Neural cell (in vitro differentiated cells): Measurements from ENCODE around the gene SREBF1. TPM values are rescaled to one million over a fixed set of nuclear protein-coding genes. Genes with fewer than 3 reads are reported as not detected.

ENCODE experiments used
- H2AFZ ChIP-seq: fragments of 200-600, 300-800 bp; sonication (generic), shearing (Covaris generic); 2 replicates; pipeline ENCODE4 v1.6.0; 2014; ENCODE audit warnings: low read depth, mild to moderate bottlenecking, antibody characterized with exemption, low read length, moderate library complexity
- H3F3A ChIP-seq: fragments of 200-600 bp; shearing (Covaris generic); 2 replicates; pipeline ENCODE4 v1.6.1; 2016; ENCODE audit warnings: mild to moderate bottlenecking, moderate library complexity, mixed read lengths, antibody characterized with exemption, low read length; ENCODE audit not compliant: insufficient read depth, poor library complexity, severe bottlenecking
- H3K27ac ChIP-seq: fragments of 200-600, 300-800 bp; sonication (generic), shearing (Covaris generic); 2 replicates; pipeline ENCODE4 v1.5.1; 2014; ENCODE audit warnings: mild to moderate bottlenecking, low read length, moderate library complexity
- H3K27me3 ChIP-seq: fragments of 300-800, 200-600 bp; sonication (generic), shearing (Covaris generic); 2 replicates; pipeline ENCODE4 v1.6.0; 2014; ENCODE audit warnings: mild to moderate bottlenecking, low read depth, low read length, moderate library complexity; ENCODE audit not compliant: insufficient read depth
- H3K36me3 ChIP-seq: fragments of 300-800, 200-600 bp; sonication (generic), shearing (Covaris generic); 2 replicates; pipeline ENCODE4 v1.5.1; 2014; ENCODE audit warnings: mild to moderate bottlenecking, antibody characterized with exemption, low read length, moderate library complexity; ENCODE audit not compliant: insufficient read depth
- H3K4me2 ChIP-seq: fragments of 300-800, 200-600 bp; sonication (generic), shearing (Covaris generic); 2 replicates; pipeline ENCODE4 v1.6.0; 2014; ENCODE audit warnings: mild to moderate bottlenecking, low read length
- H3K4me3 ChIP-seq: fragments of 300-800, 200-600 bp; sonication (generic), shearing (Covaris generic); 2 replicates; pipeline ENCODE4 v1.5.1; 2014; ENCODE audit warnings: mild to moderate bottlenecking, low read length, moderate library complexity
- H3K79me2 ChIP-seq: fragments of 200-600 bp; shearing (Covaris generic); replicated peaks from 2 replicates; pipeline ENCODE4 v1.6.0; 2014; ENCODE audit warnings: mild to moderate bottlenecking, low read length, moderate library complexity; ENCODE audit not compliant: insufficient read depth
- H3K9ac ChIP-seq: fragments of 300-800, 200-600 bp; sonication (generic), shearing (Covaris generic); 2 replicates; pipeline ENCODE4 v1.6.1; 2016; ENCODE audit warnings: mild to moderate bottlenecking, low read length, mixed read lengths
- H3K9me2 ChIP-seq: fragments of 200-600 bp; shearing (Covaris generic); 2 replicates; pipeline ENCODE4 v1.6.1; 2016; ENCODE audit warnings: mild to moderate bottlenecking, low read length, mixed read lengths; ENCODE audit not compliant: insufficient read depth
- H3K9me3 ChIP-seq: fragments of 200-600, 300-800 bp; sonication (generic), shearing (Covaris generic); 2 replicates; pipeline ENCODE4 v1.6.1; 2016; ENCODE audit warnings: mild to moderate bottlenecking, mixed run types, low read length, moderate library complexity, mixed read lengths
- H4K20me1 ChIP-seq: fragments of 200-600 bp; shearing (Covaris generic); 2 replicates; pipeline ENCODE4 v1.6.1; 2016; ENCODE audit warnings: mild to moderate bottlenecking, mixed run types; ENCODE audit not compliant: insufficient read depth
- CTCF ChIP-seq: fragments of 450-650 bp; IDR thresholded peaks from 2 replicates; pipeline ENCODE4 v1.5.1; 2014; ENCODE audit warnings: antibody characterized with exemption, mild to moderate bottlenecking, moderate library complexity; ENCODE audit not compliant: poor library complexity, severe bottlenecking
- EP300 ChIP-seq: fragments of 450-650 bp; conservative IDR thresholded peaks from 2 replicates; pipeline ENCODE4 v1.6.1; 2014; ENCODE audit warnings: antibody characterized with exemption, mild to moderate bottlenecking, moderate library complexity; ENCODE audit not compliant: poor library complexity, severe bottlenecking
- EZH2 ChIP-seq: fragments of 200-600, 300-800 bp; shearing (Covaris generic), sonication (generic); IDR thresholded peaks from 2 replicates; pipeline ENCODE4 v1.6.1; 2014; ENCODE audit warnings: antibody characterized with exemption, low read length, borderline replicate concordance, mild to moderate bottlenecking; ENCODE audit not compliant: insufficient read depth, poor library complexity, severe bottlenecking
- MXI1 ChIP-seq: fragments of 450-650 bp; conservative IDR thresholded peaks from 2 replicates; pipeline ENCODE4 v1.6.1; 2014; ENCODE audit warnings: antibody characterized with exemption, mild to moderate bottlenecking; ENCODE audit not compliant: poor library complexity, severe bottlenecking
- POLR2AphosphoS5 ChIP-seq: IDR thresholded peaks from 2 replicates; pipeline ENCODE4 v1.6.1; 2012
- RAD21 ChIP-seq: fragments of 450-650 bp; conservative IDR thresholded peaks from 2 replicates; pipeline ENCODE4 v1.6.1; 2014; ENCODE audit warnings: antibody characterized with exemption, mild to moderate bottlenecking, moderate library complexity
- SMC3 ChIP-seq: fragments of 450-650 bp; conservative IDR thresholded peaks from 2 replicates; pipeline ENCODE4 v1.6.1; 2014; ENCODE audit warnings: antibody characterized with exemption, mild to moderate bottlenecking, moderate library complexity; ENCODE audit not compliant: poor library complexity
- TAF1 ChIP-seq: IDR thresholded peaks from 2 replicates; pipeline ENCODE4 v1.6.1; 2012; ENCODE audit warnings: low read depth
- polyA plus RNA-seq: library from polyadenylated mRNA; depleted of rRNA; stranded (reverse); fragments of >200 nt; gene quantifications from 2 replicates; pipeline ENCODE4 v1.2.3, GENCODE V29; 2014
- TF ChIP-seq, protein P1 (sequence below): IDR thresholded peaks from 2 replicates; pipeline ENCODE4 v1.6.1; 2012; ENCODE audit warnings: borderline replicate concordance

Gene SREBF1
- polyA plus RNA-seq, 1 donor from 2014 or later: 22.5 TPM

- H3F3A ChIP-seq: peaks cover 4% of the 10 kb centered on the region
- H3K36me3 ChIP-seq: peaks cover 17% of the 10 kb centered on the region
Measured at GRCh38 chr17:17797119-17797809, 39.5 kb downstream of the SREBF1 start.

DNA sequence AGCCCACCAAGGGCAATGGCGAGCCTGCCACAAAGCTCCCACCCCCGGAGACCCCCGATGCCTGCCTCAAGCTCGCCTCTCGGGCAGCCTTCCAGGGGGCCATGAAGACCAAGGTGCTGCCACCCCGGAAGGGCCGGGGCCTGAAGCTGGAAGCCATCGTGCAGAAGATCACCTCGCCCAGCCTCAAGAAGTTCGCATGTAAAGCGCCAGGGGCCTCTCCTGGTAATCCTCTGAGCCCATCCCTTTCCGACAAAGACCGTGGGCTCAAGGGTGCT is 40.1 kb downstream of the SREBF1 start:
- Histone ChIP-seq H3K9me2 (no peaks in the 10 kb centered on the region), H3K79me2 (peaks cover 62% of the 10 kb centered on the region), H2AFZ (no peak overlapping the region), H3K27me3 (no peaks in the 10 kb centered on the region), H3K4me2 (no peak overlapping the region), H3K27ac (peak overlapping the region; percentile 87), H3K9me3 (no peaks in the 10 kb centered on the region), H3K9ac (no peak overlapping the region), H3F3A (peaks cover 4% of the 10 kb centered on the region), H3K4me3 (no peak overlapping the region), H4K20me1 (peaks cover 15% of the 10 kb centered on the region), H3K36me3 (peaks cover 17% of the 10 kb centered on the region)
- TF ChIP-seq RAD21: no peak
- no peak for TF ChIP-seq MXI1
- TF ChIP-seq EZH2: no peak
- TF ChIP-seq TAF1: no peak
- TF ChIP-seq, protein P1, sequence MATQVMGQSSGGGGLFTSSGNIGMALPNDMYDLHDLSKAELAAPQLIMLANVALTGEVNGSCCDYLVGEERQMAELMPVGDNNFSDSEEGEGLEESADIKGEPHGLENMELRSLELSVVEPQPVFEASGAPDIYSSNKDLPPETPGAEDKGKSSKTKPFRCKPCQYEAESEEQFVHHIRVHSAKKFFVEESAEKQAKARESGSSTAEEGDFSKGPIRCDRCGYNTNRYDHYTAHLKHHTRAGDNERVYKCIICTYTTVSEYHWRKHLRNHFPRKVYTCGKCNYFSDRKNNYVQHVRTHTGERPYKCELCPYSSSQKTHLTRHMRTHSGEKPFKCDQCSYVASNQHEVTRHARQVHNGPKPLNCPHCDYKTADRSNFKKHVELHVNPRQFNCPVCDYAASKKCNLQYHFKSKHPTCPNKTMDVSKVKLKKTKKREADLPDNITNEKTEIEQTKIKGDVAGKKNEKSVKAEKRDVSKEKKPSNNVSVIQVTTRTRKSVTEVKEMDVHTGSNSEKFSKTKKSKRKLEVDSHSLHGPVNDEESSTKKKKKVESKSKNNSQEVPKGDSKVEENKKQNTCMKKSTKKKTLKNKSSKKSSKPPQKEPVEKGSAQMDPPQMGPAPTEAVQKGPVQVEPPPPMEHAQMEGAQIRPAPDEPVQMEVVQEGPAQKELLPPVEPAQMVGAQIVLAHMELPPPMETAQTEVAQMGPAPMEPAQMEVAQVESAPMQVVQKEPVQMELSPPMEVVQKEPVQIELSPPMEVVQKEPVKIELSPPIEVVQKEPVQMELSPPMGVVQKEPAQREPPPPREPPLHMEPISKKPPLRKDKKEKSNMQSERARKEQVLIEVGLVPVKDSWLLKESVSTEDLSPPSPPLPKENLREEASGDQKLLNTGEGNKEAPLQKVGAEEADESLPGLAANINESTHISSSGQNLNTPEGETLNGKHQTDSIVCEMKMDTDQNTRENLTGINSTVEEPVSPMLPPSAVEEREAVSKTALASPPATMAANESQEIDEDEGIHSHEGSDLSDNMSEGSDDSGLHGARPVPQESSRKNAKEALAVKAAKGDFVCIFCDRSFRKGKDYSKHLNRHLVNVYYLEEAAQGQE: no peak
- TF ChIP-seq EP300: no peak
- TF ChIP-seq POLR2AphosphoS5: no peak
- no peak for TF ChIP-seq CTCF

More at GRCh38 chr17:17797119-17797809, 39.5 kb downstream of the SREBF1 start:
- Histone ChIP-seq H3K4me2 (no peak overlapping the region), H2AFZ (no peak overlapping the region), H4K20me1 (peaks cover 15% of the 10 kb centered on the region), H3K9me2 (no peaks in the 10 kb centered on the region), H3K27me3 (no peaks in the 10 kb centered on the region), H3K4me3 (no peak overlapping the region), H3K9ac (no peak overlapping the region), H3K79me2 (peaks cover 60% of the 10 kb centered on the region), H3K27ac (no peak overlapping the region), H3K9me3 (no peaks in the 10 kb centered on the region)
- TF ChIP-seq, protein P1: no peak
- TF ChIP-seq EP300: no peak
- no peak for TF ChIP-seq RAD21
- no peak for TF ChIP-seq POLR2AphosphoS5
- no peak for TF ChIP-seq MXI1
- no peak for TF ChIP-seq TAF1
- TF ChIP-seq EZH2: no peak
- no peak for TF ChIP-seq SMC3
- no peak for TF ChIP-seq CTCF
